ENCODE data around the gene GGCX.
A peak's percentile ranks its signal among the peaks of the same experiment; 100 is the strongest.

GGCX gene

DNA sequence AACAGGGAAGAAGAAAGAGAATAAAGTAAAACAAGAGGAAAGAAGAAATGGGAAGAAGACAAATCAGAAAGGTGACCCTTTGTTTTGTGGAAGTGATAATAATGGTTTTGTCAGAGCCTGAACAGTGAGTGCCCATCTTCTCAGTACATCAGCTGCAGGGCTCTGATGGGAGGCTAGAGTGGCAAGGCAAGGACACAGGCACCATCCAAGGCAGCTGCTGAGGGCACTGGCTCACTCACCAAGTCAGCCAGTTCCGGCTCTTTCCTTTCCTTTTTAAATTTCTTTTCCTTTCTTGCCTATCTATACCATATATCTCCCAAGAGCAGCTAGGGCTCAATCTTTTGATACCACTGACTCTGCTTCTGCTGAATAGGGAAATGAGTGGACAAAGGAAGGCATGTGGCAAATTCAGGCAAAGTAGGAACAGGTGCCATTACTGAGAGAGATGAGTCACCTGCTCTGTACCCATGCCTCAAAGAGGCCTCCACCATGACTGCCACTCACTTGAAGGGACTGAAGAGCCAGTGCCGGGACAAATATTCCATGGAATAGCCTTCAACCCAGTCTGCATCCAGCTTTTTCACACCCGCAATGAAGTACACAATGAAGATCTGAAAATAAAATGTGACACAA is 6.2 kb downstream of the GGCX start:
- no peak for DNase-seq (ENCODE audit: extremely low spot score)
- POLR2A ChIA-PET = interaction anchor here (0.7 to 2.9 kb wide), 2 partner anchors 16 to 136 kb away, joined by 3 to 17 read pairs; partner anchors contain the start of genes MAT2A and SH2D6
- no peak for TF ChIP-seq CTBP1 (IDR thresholded peaks at IDR 0.05; ENCODE audit: borderline replicate concordance)
- CTCF ChIA-PET = no interaction called here

DNA sequence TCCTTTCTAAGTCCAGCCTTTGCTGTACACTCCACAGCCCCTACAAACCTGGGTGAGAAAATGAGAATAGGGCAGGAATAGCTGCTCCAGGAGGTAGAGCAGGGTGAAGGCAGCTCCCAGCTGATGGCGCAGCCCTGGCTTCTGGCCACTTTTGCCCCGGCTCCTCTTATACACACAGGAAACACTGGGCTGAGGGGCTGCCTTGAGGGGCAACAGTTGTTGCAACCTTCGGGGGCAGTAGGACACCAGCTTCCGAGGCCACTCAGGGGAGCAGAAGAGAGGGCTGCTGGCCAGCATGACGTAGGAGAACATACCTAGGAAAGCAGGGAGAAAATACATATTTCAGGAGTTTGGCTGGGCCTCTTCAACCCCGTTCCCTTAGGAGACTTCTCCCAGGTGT is 8.1 kb downstream of the GGCX start:
- POLR2A ChIA-PET = interaction anchor here (0.9 to 7.3 kb wide), 3 partner anchors 15 to 134 kb away, joined by 4 to 81 read pairs (median 5); partner anchors contain the start of genes MAT2A and RNF181
- CTCF ChIA-PET = interaction anchor here (1.5 to 5.5 kb wide), 2 partner anchors 124 to 133 kb away, joined by 5 to 68 read pairs; partner anchors contain the start of gene SH2D6
- DNase-seq (ENCODE audit: extremely low spot score) = no peak
- TF ChIP-seq L3MBTL2 (conservative IDR thresholded peaks at IDR 0.05) (no peak), CTBP1 (IDR thresholded peaks at IDR 0.05; ENCODE audit: borderline replicate concordance) (no peak), FOXA1 (IDR thresholded peaks at IDR 0.05) (no peak), BHLHE40 (IDR thresholded peaks at IDR 0.05; ENCODE audit: borderline replicate concordance) (no peak), LEF1 (IDR thresholded peaks at IDR 0.05; ENCODE audit: borderline replicate concordance) (no peak), FOXM1 (IDR thresholded peaks at IDR 0.05; ENCODE audit: borderline replicate concordance) (no peak), SP1 (IDR thresholded peaks at IDR 0.05) (no peak), ELF4 (IDR thresholded peaks at IDR 0.05) (no peak), NFRKB (IDR thresholded peaks at IDR 0.05) (no peak), FOXK2 (IDR thresholded peaks at IDR 0.05) (no peak), ZNF384 (IDR thresholded peaks at IDR 0.05) (no peak), ARNT (IDR thresholded peaks at IDR 0.05) (no peak), SUZ12 (IDR thresholded peaks at IDR 0.05) (no peak), TARDBP (IDR thresholded peaks at IDR 0.05) (no peak), HDGF (IDR thresholded peaks at IDR 0.05; ENCODE audit: borderline replicate concordance) (no peak)
- TF ChIP-seq, protein P1, sequence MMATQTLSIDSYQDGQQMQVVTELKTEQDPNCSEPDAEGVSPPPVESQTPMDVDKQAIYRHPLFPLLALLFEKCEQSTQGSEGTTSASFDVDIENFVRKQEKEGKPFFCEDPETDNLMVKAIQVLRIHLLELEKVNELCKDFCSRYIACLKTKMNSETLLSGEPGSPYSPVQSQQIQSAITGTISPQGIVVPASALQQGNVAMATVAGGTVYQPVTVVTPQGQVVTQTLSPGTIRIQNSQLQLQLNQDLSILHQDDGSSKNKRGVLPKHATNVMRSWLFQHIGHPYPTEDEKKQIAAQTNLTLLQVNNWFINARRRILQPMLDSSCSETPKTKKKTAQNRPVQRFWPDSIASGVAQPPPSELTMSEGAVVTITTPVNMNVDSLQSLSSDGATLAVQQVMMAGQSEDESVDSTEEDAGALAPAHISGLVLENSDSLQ (IDR thresholded peaks at IDR 0.05) = no peak

DNA sequence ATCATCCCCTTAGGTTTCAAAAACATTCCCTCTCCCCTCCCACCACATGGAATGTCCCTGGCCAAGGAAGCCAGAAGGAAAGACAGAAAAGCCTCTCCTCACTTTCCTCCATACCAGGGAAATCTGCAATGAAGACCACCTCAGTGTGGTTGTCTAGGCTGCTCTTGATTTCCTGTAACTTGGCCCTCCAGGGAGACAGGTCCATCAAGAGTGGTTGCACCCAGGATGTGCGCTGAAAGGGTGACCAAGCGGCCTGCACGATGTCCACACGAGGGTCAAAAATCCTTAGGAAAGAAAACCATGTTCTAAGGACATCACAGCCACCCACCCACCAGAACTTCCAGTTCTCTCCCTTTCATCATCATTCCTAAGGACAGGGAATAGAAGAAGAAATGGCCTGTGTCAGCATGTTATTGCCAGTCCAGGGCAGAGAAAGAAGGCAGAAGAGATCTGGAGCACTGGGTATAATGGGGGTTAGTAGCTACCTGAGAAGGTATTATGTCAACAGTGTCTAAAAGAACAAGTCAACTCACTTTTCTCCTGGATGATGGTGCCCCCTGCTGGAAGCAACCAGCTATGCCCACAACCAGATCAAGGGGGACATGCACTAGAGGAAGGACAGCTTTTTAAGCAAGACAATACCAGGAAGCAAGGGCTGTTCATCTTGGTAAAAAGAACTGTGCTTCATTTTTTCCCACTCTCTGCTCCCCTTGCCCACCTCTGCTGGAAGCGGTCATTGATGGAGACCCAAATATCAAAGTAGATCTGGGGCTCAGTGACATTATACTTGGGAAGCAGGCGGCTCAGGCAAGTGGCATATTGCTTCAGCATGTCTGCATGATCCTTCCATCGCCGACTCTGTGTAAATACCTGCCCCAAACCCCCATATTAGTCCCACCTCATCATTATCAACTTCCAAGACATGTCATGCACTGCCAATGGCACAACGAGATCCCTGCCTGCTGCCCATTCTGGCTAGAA is 9.3 kb downstream of the GGCX start:
- CTCF ChIA-PET = interaction anchor here (0.5 to 5.5 kb wide), 15 partner anchors 8 to 460 kb away, joined by 3 to 68 read pairs (median 5); partner anchors contain the start of genes MAT2A and SH2D6
- POLR2A ChIA-PET = interaction anchor here (0.7 to 7.3 kb wide), 9 partner anchors 9 to 132 kb away, joined by 3 to 81 read pairs (median 7); partner anchors contain the start of genes C2orf68, GGCX, MAT2A and SH2D6
- TF ChIP-seq TARDBP (IDR thresholded peaks at IDR 0.05) = no peak
- TF ChIP-seq, protein P1 (IDR thresholded peaks at IDR 0.05) = no peak
- TF ChIP-seq FOXK2 (IDR thresholded peaks at IDR 0.05) = no peak
- TF ChIP-seq FOXM1 (IDR thresholded peaks at IDR 0.05; ENCODE audit: borderline replicate concordance) = no peak
- TF ChIP-seq CTBP1 (IDR thresholded peaks at IDR 0.05; ENCODE audit: borderline replicate concordance) = no peak
- TF ChIP-seq FOXA1 (IDR thresholded peaks at IDR 0.05) = no peak
- no peak for TF ChIP-seq SP1 (IDR thresholded peaks at IDR 0.05)
- DNase-seq (ENCODE audit: extremely low spot score) = peak; percentile 71

DNA sequence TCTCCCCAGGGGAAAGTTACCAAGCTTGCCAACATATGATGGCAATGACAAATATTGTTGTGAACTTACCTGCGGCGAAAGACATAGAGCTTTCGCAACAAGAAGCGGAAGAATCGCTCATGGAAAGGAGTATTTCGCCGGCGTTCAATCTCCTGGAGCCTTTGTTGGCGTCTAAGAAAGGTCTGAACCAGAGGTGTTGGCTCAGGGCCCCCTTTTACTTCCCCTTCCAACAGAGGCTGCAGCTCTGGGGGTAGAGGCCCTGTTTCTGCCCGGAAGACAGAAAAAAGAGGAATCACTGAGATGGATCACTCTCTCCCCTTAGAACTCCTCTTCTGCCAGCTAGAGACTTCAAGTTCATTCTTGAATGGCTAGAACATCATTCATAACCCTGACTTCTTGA is 10.8 kb downstream of the GGCX start:
- POLR2A ChIA-PET = interaction anchor here (1.0 to 7.3 kb wide), 6 partner anchors 10 to 161 kb away, joined by 3 to 81 read pairs (median 8); partner anchors contain the start of genes C2orf68, GGCX, MAT2A and SH2D6
- TF ChIP-seq NFRKB (IDR thresholded peaks at IDR 0.05) (no peak), TARDBP (IDR thresholded peaks at IDR 0.05) (no peak), L3MBTL2 (conservative IDR thresholded peaks at IDR 0.05) (no peak), SUZ12 (IDR thresholded peaks at IDR 0.05) (no peak), ARNT (IDR thresholded peaks at IDR 0.05) (no peak), FOXM1 (IDR thresholded peaks at IDR 0.05; ENCODE audit: borderline replicate concordance) (no peak)
- TF ChIP-seq, protein P1 (IDR thresholded peaks at IDR 0.05) = no peak
- CTCF ChIA-PET = interaction anchor here (0.6 to 5.5 kb wide), 5 partner anchors 89 to 226 kb away, joined by 3 to 68 read pairs (median 4); partner anchors contain the start of gene SH2D6
- no peak for DNase-seq (ENCODE audit: extremely low spot score)

DNA sequence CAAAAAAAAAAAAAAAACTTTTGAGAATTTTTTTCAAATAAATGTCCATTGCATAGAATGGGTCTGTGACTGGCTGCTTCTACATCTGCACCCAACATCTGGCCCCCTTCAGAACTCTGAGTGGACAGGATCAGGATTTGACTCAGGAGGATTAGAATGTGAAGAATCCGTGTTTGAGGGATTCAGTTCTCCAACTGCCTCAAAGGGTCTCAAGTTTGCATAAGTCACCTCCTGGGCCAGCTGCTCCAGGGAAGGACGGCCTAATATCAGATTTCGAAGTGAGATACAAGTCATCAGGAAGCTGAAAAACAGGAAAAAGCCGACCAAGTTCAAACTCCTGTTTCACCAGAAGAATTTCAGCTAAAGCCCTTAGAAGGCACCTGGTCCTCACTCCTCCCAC is 11.5 kb downstream of the GGCX start:
- CTCF ChIA-PET = interaction anchor here (0.6 to 5.5 kb wide), 2 partner anchors 89 to 130 kb away, joined by 3 to 68 read pairs; partner anchors contain the start of gene SH2D6
- POLR2A ChIA-PET = interaction anchor here (1.0 to 7.3 kb wide), 6 partner anchors 11 to 160 kb away, joined by 3 to 81 read pairs (median 8); partner anchors contain the start of genes C2orf68, GGCX, MAT2A and SH2D6
- DNase-seq (ENCODE audit: extremely low spot score) = no peak
- no peak for TF ChIP-seq FOXK2 (IDR thresholded peaks at IDR 0.05)
- TF ChIP-seq L3MBTL2 (conservative IDR thresholded peaks at IDR 0.05) = no peak
- no peak for TF ChIP-seq HDGF (IDR thresholded peaks at IDR 0.05; ENCODE audit: borderline replicate concordance)
- no peak for TF ChIP-seq FOXA1 (IDR thresholded peaks at IDR 0.05)
- no peak for TF ChIP-seq ELF4 (IDR thresholded peaks at IDR 0.05)
- TF ChIP-seq FOXM1 (IDR thresholded peaks at IDR 0.05; ENCODE audit: borderline replicate concordance) = no peak
- no peak for TF ChIP-seq NFRKB (IDR thresholded peaks at IDR 0.05)
- TF ChIP-seq TARDBP (IDR thresholded peaks at IDR 0.05) = no peak
- TF ChIP-seq SUZ12 (IDR thresholded peaks at IDR 0.05) = no peak
- no peak for TF ChIP-seq CTBP1 (IDR thresholded peaks at IDR 0.05; ENCODE audit: borderline replicate concordance)
- TF ChIP-seq, protein P1 (IDR thresholded peaks at IDR 0.05) = no peak
- TF ChIP-seq ARNT (IDR thresholded peaks at IDR 0.05) = no peak
- no peak for TF ChIP-seq BHLHE40 (IDR thresholded peaks at IDR 0.05; ENCODE audit: borderline replicate concordance)
- no peak for TF ChIP-seq LEF1 (IDR thresholded peaks at IDR 0.05; ENCODE audit: borderline replicate concordance)
- TF ChIP-seq ZNF384 (IDR thresholded peaks at IDR 0.05) = no peak
- no peak for TF ChIP-seq SP1 (IDR thresholded peaks at IDR 0.05)

Measured in HEK293T (cell line).